Umbilical cord (tissue), 2 donors: ENCODE measurements around the gene GLS2. TPM values are rescaled to one million over a fixed set of nuclear protein-coding genes. Genes with fewer than 3 reads are reported as not detected.
"Not testable (repeated sequence)": the region's sequence is repeated elsewhere in the genome, so short reads cannot be mapped to it uniquely, and the experiment has no call there.

Source experiments
- DNase-seq: peaks from one replicate; pipeline ENCODE4 v3.0.0-alpha.2; 2015; ENCODE audit warnings: low spot score
- total RNA-seq: library from RNA; depleted of rRNA; stranded (reverse); fragments of >200 nt; gene quantifications from one replicate; pipeline ENCODE4 v1.2.3, GENCODE V29; 2014; ENCODE audit warnings: low replicate concordance; ENCODE audit not compliant: insufficient read depth

The GLS2 gene
- total RNA-seq, result 0.72 TPM

DNA sequence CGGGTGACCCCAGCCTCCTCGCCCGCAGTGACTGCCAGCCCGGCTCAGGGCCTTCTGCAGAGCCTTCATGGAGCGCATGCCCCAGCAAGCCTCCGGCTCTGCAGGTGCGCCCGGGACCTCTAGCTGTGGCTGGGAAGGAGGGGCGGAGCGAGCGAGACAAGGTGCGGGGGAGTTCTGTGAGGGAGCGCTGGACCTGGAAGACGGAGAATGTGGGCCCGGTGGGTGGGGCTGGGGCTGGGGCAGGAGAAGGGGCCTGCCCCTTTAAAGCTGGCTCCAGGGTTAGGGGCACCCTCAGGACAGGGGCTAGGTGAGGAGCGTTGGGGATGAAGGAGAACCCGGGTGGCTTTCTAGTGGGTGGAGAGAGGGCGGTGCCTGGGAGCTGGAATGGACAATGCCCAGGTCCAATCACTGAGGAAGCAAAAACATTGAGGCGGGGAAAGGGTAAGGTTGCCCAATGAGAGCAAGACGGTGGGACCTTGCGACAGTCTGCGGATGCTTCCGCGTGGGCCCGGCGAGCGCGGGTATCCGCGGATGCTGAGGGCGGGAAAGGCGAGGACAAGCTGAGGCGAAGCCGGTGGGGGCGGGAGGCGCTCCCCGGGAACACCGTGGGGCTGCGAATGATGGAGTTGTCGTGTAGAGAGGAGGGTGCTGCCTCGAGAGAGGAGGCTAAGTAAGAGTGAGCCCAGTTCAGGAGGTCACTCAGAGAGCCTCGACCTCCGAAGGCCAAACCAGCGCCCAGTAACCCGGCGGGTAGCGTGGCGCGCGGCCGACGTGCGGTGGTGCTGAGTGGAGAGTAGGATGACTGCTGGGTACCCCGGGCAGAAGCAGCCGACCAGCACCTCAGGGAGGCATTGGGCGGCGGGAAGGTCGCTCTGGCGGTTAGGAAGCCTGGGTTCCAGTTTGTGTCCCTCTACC lies at the start of gene GLS2:
Gene GLS2 (minus strand): TSS at position 121 of the 915 bp plus-strand sequence. CDS start 43 bp downstream, at position 78.
- peak; percentile 83 for DNase-seq

DNA sequence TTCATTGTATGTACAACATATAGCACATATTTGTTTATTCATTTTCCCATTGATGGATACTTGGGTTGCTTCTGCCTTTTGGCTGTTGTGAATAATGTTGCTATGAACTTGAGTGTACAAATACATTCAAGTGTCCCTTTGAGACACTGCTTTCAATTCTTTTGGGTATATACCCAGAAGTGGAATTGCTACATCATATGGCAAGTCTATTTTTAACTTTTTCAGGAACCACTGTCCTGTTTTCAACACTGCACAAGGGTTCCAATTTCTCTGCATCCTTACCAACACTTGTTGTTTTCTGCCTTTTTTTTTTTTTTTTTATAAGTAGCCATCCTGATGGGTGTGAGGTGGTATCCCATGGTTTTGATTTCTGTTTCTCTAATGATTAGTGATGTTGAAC lies 49.6 kb upstream of the GLS2 start:
- DNase-seq, result no peak

DNA sequence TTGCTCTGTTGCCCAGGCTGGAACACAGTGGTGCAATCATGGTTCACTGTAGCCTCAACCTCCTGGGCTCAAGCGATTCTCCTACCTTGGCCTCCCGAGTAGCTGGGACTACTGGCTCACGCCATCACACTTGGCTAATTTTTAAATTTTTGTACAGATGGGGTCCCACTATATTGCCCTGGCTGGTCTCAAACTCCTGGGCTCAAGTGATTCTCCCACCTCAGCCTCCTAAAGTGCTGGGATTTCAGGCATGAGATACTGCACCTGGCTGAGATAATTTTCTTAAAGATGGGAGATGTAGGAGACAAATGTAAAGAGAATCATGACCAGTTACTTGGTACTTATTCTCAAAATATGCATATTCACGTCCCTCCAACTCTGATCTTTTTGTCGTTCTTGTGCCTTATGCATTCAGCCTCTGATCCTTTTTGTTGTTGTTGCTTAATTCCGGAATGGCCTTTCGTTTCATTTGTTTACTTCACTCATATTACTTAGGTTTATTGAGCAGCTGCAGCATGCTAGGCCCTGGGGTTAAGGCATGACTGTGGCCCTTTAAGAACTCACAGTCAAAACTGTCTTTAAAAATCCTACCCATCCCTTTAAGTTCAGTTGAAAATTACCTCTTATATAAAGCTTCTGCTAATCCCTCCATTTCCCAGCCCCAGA lies 42.6 kb upstream of the GLS2 start:
- DNase-seq, result no peak

DNA sequence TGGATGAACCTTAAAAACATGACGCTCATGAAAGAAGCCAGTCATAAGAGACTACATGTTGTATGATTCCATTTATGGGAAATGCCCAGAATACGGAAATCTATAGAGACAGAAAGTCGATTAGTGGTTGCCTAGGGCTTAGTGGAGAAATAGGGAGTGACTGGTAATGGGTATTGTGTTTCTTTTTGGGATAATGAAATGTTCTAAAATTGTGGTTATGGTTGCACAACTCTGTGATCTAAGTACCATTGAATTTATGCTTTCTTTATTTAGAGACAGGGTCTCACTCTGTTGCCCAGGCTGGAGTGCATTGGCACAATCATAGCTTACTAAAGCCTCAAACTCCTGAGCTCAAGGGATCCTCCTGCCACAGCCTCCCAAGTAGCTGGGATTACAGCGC lies 41.7 kb upstream of the GLS2 start:
- no peak for DNase-seq

DNA sequence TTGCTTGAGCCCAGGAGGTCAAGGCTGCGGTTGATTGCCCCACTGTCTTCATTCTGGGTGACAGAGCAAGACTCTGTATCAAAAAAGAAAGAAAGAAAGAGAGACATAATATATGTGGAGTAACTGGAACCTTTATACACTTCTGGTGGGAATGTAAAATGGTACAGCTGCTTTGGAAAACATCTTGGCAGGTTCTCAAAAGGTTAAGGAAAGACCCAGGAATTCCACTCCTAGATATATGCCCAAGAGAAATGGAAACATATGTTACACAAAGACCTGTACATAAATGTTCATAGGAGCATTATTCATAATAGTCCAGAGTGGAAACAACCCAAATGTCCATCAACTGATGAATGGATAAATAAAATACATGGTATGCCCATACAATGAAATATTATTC lies 40.9 kb upstream of the GLS2 start:
- no peak for DNase-seq

DNA sequence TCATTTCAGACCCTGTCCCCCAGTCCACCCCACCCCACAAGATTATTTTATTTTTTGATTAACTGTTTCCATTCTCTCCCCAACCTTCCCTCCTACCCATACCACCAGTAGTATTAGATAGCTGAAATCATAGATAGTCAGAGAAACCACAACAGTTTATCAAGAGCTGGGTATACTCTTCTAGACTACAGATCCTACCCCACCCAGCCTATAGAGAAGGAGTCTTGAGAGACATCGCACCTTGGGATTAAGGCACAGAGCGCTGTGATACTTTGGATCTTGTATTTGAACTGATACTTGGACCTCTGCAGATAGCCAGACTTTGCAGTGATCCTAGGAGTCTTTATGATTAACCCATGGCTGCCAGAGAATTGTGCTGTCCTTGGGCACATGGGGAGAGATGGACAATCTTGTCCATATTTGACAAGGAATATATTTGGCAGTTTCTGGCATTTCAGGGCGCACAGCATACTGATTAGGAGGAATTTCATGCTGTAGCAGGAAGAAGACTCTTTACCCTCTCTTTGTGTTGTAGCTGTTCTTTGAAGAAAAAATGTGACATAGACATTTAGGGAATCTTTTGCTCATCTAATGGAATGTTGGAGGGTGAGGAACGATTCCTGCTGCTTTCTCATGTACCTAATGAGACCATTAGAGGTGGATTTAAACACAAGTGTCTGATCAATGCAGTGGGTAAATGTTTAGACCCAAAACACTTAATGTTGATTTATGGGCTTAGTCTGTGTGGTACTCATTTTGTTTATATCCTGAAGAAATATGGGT lies 34.6 kb upstream of the GLS2 start:
- DNase-seq, result peak; percentile 59

DNA sequence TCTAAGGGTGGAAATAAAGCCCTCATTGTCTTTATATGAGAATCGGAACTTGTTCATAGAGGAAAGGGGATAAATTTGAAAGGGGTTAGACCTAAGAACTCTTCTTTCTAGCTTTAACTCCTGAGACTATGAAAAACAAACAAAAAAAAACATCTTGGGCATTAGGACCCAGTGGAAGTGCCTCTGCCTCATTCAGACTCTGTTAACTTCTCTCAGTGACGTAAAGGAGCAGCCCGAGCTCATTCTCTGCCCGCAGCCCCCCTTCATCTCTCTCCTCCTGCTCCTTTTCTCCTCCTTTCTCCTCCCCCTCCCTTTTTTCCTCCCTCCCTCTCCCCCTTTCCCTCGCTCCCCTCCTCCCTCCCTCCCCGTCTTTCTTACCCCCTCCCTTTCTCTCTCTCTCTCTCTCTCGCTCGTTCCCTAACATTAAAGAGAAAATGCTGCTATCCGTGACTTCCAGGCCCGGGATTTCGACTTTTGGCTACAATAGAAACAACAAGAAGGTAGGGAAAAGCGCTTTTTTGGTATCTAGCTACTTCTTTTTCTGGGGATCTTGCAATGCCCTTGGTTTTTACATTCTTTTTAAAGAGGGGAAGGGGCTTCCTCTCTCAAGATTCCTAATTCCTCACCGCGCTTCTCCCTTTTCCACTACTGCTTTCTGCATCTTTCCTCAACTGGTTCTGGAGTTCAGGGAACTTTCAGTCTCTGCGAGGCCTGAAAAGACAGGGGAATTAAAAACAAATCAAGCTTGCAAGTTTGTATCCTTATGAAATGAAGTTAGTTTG lies 33.8 kb upstream of the GLS2 start, which contains the start of gene RBMS2:
Gene RBMS2 (plus strand): TSS at position 231 of the 782 bp plus-strand sequence. CDS start 204 bp downstream, at position 435.
- peak; percentile 98 for DNase-seq

DNA sequence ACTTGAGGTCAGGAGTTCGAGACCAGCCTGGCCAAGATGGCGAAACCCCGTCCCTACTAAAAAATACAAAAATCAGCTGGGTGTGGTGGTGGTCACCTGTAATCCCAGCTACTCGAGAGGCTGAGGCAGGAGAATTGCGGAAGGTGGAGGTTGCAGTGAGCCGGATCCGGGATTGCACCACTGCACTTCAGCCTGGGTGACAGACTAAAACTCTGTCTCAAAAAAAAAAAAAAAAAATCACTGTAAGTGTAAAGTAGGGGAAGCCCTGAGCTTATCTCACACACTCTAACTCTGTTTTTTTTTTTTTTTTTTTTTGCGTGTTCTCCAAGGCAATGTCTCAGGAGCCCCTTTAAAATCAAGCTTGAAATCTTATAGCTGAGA lies 33.2 kb upstream of the GLS2 start:
- DNase-seq, result no peak

DNA sequence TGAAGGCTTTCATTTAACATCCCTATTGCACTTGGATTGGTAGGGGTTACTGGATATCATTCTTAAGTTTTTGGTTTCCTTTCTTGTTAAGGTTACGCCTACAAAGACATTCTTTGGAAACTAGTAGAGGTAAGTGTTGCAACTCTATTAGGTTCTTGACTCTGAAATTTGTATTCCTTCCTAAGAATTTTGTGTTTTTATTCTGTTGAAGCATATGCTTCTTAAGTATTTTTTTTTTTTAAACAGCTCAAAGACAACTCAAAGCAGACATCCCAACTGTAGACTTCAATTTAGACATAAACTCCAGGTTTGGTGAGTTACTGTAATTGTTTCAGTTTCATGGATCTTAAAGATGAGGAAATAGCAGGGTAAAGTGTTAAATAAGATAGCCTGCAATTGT lies 32.5 kb upstream of the GLS2 start:
- peak; percentile 17 for DNase-seq

DNA sequence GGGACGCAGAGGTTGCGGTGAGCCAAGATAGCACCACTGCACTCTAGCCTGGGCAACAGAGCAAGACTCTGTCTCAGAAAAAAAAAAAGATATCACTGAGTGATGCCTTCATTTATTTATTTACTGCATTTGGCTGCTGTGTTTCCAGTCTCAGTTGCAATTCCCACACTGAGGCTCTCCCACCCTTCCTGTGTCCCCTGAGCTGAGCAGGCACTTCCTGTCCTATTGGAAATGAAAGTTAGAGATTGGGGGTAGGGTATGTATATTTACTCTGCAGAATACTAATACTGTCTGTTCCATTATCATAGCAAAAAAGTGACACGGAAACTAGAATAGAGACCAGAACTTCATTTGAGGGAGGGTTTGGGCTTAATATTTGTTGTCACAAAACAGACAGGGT lies 32.1 kb upstream of the GLS2 start:
- DNase-seq, result no peak

DNA sequence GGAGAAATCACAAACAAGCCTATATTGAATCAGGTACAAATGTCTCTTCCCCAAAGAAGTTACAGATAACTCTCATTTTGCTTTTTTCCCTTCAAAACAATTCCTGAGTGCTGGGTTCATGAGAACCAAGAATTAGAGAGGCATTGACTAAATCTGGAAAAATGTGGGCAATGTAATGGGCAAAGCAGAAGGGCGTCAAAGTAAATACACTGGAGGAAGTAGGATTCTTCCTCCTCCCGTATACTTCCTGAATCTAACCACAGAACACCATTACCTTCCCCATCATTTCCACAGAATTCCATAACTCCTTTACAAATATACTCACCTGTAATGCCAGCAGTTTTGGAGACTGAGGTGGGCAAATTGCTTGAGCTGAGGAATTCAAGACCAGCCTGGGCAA lies 30.6 kb upstream of the GLS2 start:
- DNase-seq, result no peak

DNA sequence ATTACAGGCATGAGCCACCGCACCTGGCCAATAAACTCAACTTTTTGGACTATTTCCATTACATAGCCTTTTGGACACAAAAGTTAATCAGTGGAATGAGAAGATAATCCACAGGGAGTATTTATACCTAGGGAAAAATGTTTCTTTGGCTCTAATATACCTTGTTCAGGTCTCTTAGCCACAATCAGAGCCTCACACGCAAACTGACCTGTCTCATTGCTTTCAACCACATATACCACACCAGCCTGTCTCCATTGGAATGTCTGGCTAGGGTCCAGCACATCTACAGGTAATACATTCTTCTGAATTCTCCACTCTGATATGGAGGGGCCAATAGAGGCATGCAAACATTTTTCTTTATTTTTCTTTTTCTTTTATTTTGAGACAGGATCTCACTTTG lies 29.9 kb upstream of the GLS2 start:
- peak; percentile 12 for DNase-seq

DNA sequence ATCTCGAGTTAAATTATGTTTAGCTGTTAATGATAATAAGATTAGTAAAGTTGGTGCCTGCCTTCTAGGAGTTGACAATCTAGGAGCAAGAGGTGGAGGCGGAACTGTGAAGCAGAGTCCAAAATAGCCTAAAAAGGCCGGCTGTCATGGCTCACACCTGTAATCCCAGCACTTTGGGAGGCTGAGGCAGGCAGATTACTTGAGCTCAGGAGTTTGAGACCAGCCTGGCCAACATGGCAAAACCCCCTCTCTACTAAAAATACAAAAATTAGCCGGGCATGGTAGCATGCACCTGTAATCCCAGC lies 26.0 kb upstream of the GLS2 start:
- not testable (repeated sequence) for DNase-seq

DNA sequence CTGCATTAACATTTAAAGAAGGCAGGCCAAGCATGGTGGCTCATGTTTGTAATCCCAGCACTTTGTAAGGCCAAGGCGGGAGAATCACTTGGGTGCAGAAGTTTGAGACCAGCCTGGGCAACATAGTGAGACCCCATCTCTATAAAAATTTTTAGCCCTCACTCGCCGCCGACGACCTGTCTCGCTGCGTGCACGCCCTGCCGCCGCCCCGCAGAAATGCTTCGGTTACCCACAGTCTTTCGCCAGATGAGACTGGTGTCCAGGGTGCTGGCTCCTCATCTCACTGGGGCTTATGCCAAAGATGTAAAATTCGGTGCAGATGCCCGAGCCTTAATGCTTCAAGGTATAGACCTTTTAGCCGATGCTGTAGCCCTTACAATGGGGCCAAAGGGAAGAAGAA lies 22.8 kb upstream of the GLS2 start:
- no peak for DNase-seq

DNA sequence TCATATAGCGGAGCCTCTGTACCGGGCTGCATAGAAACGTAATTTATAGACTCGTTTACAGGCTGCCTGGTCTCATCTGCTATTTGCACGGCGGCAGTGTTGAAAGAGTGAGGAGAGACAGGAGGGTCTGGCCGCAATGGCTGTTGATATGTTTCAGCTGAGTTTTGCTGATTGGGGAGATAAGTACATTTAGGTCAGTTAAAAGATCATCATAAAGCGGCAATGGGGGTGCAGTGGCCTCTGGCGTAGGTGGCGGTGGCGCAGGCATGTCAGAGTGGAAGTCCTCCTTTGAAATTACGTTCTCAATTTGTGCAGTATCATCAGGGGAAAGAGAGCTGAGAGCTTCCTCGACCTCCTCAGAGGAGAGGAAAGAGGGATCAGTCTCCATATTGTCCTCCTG lies 11.9 kb upstream of the GLS2 start:
- DNase-seq, result not testable (repeated sequence)

DNA sequence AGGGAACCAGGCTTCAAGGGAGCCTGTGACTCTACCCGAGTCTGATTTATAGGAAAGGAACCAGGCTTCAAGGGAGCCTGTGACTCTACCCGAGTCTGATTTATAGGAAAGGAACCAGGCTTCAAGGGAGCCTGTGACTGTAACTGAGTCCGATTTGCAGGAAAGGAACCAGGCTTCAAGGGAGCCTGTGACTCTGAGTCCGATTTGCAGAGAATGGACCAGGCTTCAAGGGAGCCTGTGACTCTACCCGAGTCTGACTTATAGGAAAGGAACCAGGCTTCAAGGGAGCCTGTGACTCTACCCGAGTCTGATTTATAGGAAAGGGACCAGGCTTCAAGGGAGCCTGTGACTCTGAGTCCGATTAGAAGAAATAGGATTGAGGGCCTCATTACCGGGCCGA lies 11.5 kb upstream of the GLS2 start:
- DNase-seq, result not testable (repeated sequence)

DNA sequence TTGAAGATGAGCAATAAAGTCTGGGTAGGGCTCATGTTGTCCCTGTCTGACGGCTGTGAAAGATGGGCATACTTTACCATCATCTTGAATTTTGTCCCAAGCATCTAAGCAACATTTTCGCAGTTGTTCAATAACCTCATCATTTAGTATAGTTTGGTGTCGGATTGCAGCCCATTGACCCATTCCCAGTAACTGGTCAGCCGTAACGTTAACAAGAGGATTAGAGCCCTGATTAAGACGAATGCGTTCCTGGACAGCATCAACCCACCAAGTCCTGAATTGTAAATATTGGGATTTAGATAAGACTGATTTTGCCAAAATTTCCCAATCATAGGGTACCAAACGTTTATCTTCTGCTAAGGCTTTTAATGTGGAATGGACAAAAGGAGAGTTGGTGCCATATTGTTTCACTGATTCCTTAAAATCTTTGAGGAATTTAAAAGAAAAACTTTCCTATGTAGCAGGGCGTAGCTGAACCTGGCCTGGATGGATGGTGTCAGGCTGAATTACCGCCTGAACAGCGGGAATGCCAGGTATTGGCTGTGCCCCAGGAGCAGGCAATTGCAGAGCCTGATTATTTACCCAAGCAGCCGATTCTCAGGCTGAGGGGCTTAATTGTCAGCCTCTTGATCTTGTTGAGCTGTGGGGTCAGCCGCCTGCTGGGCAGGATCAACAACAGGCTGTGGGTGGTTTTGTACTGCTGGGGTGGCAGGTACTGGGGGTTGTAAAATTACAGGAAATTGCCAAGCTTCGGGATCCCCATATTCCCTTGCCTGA lies 10.4 kb upstream of the GLS2 start:
- not testable (repeated sequence) for DNase-seq

DNA sequence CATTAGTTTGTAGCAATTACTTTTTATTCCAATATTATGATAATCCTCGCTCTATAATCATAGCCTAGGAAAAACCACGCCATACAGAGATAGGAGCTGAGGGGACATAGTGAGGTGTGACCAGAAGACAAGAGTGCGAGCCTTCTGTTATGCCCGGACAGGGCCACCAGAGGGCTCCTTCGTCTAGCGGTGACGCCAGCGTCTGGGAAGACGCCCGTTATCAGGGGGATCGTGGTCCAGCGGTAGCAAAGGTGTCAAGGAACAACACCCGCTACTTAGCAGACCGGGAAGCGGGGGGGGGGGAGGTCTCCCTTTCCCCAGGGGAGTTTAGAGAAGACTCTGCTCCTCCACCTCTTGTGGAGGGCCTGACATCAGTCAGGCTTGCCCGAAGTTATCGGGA lies 8.7 kb upstream of the GLS2 start:
- DNase-seq, result peak; percentile 12

DNA sequence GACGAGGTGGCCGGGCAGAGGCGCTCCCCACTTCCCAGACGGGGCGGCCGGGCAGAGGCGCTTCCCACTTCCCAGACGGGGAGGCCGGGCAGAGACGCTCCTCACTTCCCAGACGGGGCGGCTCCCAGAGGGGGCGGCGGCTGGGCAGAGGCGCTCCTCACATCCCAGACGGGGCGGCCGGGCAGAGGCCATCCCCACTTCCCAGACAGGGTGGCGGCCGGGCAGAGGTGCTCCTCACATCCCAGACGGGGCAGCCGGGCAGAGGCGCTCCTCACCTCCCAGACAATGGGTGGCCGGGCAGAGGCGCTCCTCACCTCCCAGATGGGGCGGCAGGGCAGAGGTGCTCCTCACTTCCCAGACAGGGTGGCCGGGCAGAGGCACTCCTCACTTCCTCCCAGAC lies 6.5 kb upstream of the GLS2 start:
- not testable (repeated sequence) for DNase-seq

DNA sequence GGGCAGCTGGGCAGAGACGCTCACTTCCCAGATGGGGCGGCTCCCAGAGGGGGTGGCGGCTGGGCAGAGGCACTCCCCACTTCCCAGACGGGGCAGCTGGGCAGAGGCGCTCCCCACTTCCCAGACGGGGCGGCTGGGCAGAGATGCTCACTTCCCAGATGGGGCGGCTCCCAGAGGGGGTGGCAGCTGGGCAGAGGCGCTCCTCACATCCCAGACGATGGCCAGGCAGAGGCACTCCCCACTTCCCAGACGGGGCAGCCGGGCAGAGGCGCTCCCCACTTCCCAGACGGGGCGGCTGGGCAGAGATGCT lies 6.1 kb upstream of the GLS2 start:
- DNase-seq, result not testable (repeated sequence)
